DOHH2 (cell line): ENCODE data around the gene DISC1.

Experiments
- H3F3A ChIP-seq: fragments of 200-600 bp; sonication (generic), shearing (Covaris generic); 2 replicates; pipeline ENCODE4 v1.6.0; 2016; ENCODE audit warnings: antibody characterized with exemption, mild to moderate bottlenecking; ENCODE audit not compliant: control insufficient read depth, insufficient read depth
- H3K27ac ChIP-seq: fragments of 200-600 bp; sonication (generic); 2 replicates; pipeline ENCODE4 v1.5.1; 2014; ENCODE audit warnings: low read depth, mild to moderate bottlenecking, low read length, moderate library complexity
- H3K27me3 ChIP-seq: fragments of 200-600 bp; sonication (generic); 2 replicates; pipeline ENCODE4 v1.6.1; 2014; ENCODE audit warnings: mild to moderate bottlenecking, low read length, mixed read lengths; ENCODE audit not compliant: control insufficient read depth
- H3K36me3 ChIP-seq: fragments of 200-600 bp; sonication (generic); 2 replicates; pipeline ENCODE4 v1.6.1; 2014; ENCODE audit warnings: mild to moderate bottlenecking, low read length, moderate library complexity, mixed read lengths; ENCODE audit not compliant: control insufficient read depth
- H3K4me1 ChIP-seq: fragments of 200-600 bp; sonication (generic); 2 replicates; pipeline ENCODE4 v1.6.1; 2014; ENCODE audit warnings: mild to moderate bottlenecking, low read length, mixed read lengths; ENCODE audit not compliant: control insufficient read depth
- H3K4me2 ChIP-seq: fragments of 200-600 bp; sonication (generic); 2 replicates; pipeline ENCODE4 v1.6.0; 2014; ENCODE audit warnings: mild to moderate bottlenecking, low read length, moderate library complexity
- H3K4me3 ChIP-seq: fragments of 200-600 bp; sonication (generic); 2 replicates; pipeline ENCODE4 v1.5.1; 2014; ENCODE audit warnings: mild to moderate bottlenecking, low read length, mixed read lengths
- H3K79me2 ChIP-seq: fragments of 200-600 bp; sonication (generic); 2 replicates; pipeline ENCODE4 v1.6.1; 2014; ENCODE audit warnings: mild to moderate bottlenecking, low read length, mixed read lengths; ENCODE audit not compliant: control insufficient read depth
- H3K9me2 ChIP-seq: fragments of 200-600 bp; sonication (generic); replicated peaks from 2 replicates; pipeline ENCODE4 v1.6.1; 2014; ENCODE audit warnings: mild to moderate bottlenecking, low read length, mixed read lengths; ENCODE audit not compliant: control insufficient read depth
- H3K9me3 ChIP-seq: fragments of 200-600 bp; sonication (generic); 2 replicates; pipeline ENCODE4 v1.6.1; 2014; ENCODE audit warnings: antibody characterized with exemption, low read length, mixed read lengths; ENCODE audit not compliant: control insufficient read depth, insufficient read depth
- H4K20me1 ChIP-seq: fragments of 200-600 bp; sonication (generic); 2 replicates; pipeline ENCODE4 v1.6.0; 2014; ENCODE audit warnings: low read depth, mild to moderate bottlenecking, antibody characterized with exemption, low read length, moderate library complexity; ENCODE audit not compliant: control insufficient read depth, insufficient read depth
- EZH2phosphoT487 ChIP-seq: fragments of 200-600 bp; sonication (generic); IDR thresholded peaks from 2 replicates; pipeline ENCODE4 v1.6.1; 2017; ENCODE audit warnings: borderline replicate concordance, mild to moderate bottlenecking, antibody characterized with exemption, low read length, moderate library complexity, mixed read lengths
- TF ChIP-seq, protein P1 (sequence below): fragments of 200-600 bp; sonication (generic); IDR thresholded peaks from one replicate; pipeline ENCODE4 v1.5.1; 2014; ENCODE audit warnings: antibody characterized with exemption, mild to moderate bottlenecking, low read depth, low read length; ENCODE audit not compliant: poor library complexity, severe bottlenecking

Gene DISC1

GRCh38 chr1:232029315-232029714, 402.7 kb downstream of the DISC1 start:
- TF ChIP-seq, protein P1, sequence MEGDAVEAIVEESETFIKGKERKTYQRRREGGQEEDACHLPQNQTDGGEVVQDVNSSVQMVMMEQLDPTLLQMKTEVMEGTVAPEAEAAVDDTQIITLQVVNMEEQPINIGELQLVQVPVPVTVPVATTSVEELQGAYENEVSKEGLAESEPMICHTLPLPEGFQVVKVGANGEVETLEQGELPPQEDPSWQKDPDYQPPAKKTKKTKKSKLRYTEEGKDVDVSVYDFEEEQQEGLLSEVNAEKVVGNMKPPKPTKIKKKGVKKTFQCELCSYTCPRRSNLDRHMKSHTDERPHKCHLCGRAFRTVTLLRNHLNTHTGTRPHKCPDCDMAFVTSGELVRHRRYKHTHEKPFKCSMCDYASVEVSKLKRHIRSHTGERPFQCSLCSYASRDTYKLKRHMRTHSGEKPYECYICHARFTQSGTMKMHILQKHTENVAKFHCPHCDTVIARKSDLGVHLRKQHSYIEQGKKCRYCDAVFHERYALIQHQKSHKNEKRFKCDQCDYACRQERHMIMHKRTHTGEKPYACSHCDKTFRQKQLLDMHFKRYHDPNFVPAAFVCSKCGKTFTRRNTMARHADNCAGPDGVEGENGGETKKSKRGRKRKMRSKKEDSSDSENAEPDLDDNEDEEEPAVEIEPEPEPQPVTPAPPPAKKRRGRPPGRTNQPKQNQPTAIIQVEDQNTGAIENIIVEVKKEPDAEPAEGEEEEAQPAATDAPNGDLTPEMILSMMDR, result no peak
- no peak for TF ChIP-seq EZH2phosphoT487
- no peak overlapping the region for H3K4me3 ChIP-seq
- no peaks in the 10 kb centered on the region for H3F3A ChIP-seq
- H3K4me2 ChIP-seq, result no peak overlapping the region
- H3K27me3 ChIP-seq, result no peaks in the 10 kb centered on the region
- no peaks in the 10 kb centered on the region; the same call in 1 of the 2 replicates for H3K9me2 ChIP-seq
- H3K9me3 ChIP-seq, result no peaks in the 10 kb centered on the region
- no peaks in the 10 kb centered on the region for H3K4me1 ChIP-seq
- H3K36me3 ChIP-seq, result no peaks in the 10 kb centered on the region
- H3K79me2 ChIP-seq, result no peaks in the 10 kb centered on the region
- H3K27ac ChIP-seq, result no peak overlapping the region
- no peaks in the 10 kb centered on the region for H4K20me1 ChIP-seq

- no peaks in the 10 kb centered on the region; the same call in 1 of the 2 replicates for H3K9me2 ChIP-seq
- H3K27ac ChIP-seq, result no peak overlapping the region
- H4K20me1 ChIP-seq, result no peaks in the 10 kb centered on the region
- no peaks in the 10 kb centered on the region for H3K4me1 ChIP-seq
- no peaks in the 10 kb centered on the region for H3K79me2 ChIP-seq
- no peak overlapping the region for H3K4me2 ChIP-seq
- H3K36me3 ChIP-seq, result no peaks in the 10 kb centered on the region
- no peaks in the 10 kb centered on the region for H3K27me3 ChIP-seq
- no peaks in the 10 kb centered on the region for H3K9me3 ChIP-seq
- no peaks in the 10 kb centered on the region for H3F3A ChIP-seq
- no peak for TF ChIP-seq EZH2phosphoT487
- TF ChIP-seq, protein P1, result no peak
- no peak overlapping the region for H3K4me3 ChIP-seq
Measured at GRCh38 chr1:232031156-232031555, 404.6 kb downstream of the DISC1 start.

DNA sequence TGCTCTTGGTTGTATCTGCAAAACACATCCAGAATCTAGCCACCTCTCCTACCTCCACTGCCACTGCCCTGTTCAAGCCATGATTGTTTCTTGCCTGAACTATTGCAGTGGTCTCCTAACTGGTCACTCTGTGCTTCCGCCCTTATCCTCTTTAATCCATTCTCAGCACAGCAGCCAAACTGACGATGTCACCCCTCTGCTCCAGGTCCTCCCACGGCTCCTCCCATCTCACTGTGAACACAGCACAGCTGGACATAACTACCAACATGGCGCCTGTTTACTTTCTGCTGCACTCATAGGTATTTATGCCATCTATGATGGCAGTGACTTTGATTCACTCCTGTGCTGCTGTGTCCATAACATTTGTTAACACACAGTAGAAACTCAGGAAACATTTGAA, 406.7 kb downstream of the DISC1 start:
- H3K4me1 ChIP-seq, result no peaks in the 10 kb centered on the region
- TF ChIP-seq, protein P1, result no peak
- TF ChIP-seq EZH2phosphoT487, result no peak
- no peak overlapping the region for H3K4me3 ChIP-seq
- H3F3A ChIP-seq, result no peaks in the 10 kb centered on the region
- H3K9me3 ChIP-seq, result no peaks in the 10 kb centered on the region
- no peaks in the 10 kb centered on the region for H3K27me3 ChIP-seq
- H3K27ac ChIP-seq, result no peak overlapping the region
- H3K4me2 ChIP-seq, result no peak overlapping the region
- no peaks in the 10 kb centered on the region for H3K36me3 ChIP-seq
- H4K20me1 ChIP-seq, result no peaks in the 10 kb centered on the region
- H3K9me2 ChIP-seq, result no peaks in the 10 kb centered on the region
- H3K79me2 ChIP-seq, result no peaks in the 10 kb centered on the region

DNA sequence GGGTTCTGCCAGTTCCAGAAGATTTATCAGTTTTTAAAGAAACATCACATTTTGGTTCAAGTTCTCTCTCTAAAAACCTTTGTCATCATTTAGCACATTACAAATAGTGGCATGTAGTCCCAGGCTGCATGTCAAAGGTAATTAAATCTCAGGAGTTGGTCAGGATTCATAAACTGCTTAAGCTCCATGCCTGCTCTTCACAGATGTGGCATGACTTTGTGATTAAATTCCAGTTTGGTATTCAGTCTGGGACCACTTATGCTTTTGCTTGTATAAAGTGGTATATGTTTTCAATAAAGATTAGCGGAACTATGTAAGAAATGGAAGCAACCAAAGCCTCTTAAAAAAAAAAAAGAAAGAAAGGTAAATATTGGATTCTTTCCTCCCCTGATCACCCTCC, 408.0 kb downstream of the DISC1 start:
- TF ChIP-seq, protein P1, result no peak
- TF ChIP-seq EZH2phosphoT487, result no peak
- Histone ChIP-seq H3K9me2 (no peaks in the 10 kb centered on the region), H3K27me3 (no peaks in the 10 kb centered on the region), H4K20me1 (no peaks in the 10 kb centered on the region), H3K79me2 (no peaks in the 10 kb centered on the region), H3K4me2 (no peak overlapping the region), H3K4me1 (no peaks in the 10 kb centered on the region), H3K4me3 (no peak overlapping the region), H3K36me3 (no peaks in the 10 kb centered on the region), H3K27ac (no peak overlapping the region), H3F3A (no peaks in the 10 kb centered on the region), H3K9me3 (no peaks in the 10 kb centered on the region)
